Peyer's patch (tissue), 4 donors: Measurements from ENCODE around the gene SLC43A3.

Experiments
- POLR2A ChIP-seq, 2 donors: fragments of 450-650 bp; IDR thresholded peaks; one replicate each; pipeline ENCODE4 v1.5.1; 2017; ENCODE audit warnings: antibody characterized with exemption in 2 of 2, mild to moderate bottlenecking in 2 of 2, moderate library complexity in 2 of 2
- TF ChIP-seq, protein P1 (sequence below), 6 experiments: fragments of 450-650 bp in 4 of 6; fragments of 200-600 bp in 2 of 6; sonication (generic) in 1 of 6; IDR thresholded peaks; one replicate each; pipeline ENCODE4 v1.5.1; 2017 to 2019; ENCODE audit warnings: antibody characterized with exemption in 6 of 6, mild to moderate bottlenecking in 3 of 6, moderate library complexity in 1 of 6

DNA sequence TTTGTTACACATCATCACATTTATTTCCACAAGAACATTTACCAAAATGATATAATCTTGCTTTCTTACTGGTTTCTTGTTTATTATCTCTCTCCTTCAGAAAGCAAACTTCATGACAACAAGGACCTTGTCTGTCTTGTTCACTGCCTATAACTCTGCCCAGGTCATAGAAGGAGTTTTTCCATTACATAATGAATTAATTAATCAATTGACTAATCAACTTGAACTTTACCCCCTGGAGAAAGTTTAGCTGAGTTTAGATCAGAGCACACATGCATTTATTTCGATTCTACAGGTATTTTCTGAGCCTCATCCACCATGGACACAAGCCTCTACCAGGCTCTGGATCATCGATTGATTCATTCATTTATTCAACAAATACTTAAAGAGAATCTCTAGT lies 30.2 kb downstream of the SLC43A3 start:
- TF ChIP-seq, protein P1, sequence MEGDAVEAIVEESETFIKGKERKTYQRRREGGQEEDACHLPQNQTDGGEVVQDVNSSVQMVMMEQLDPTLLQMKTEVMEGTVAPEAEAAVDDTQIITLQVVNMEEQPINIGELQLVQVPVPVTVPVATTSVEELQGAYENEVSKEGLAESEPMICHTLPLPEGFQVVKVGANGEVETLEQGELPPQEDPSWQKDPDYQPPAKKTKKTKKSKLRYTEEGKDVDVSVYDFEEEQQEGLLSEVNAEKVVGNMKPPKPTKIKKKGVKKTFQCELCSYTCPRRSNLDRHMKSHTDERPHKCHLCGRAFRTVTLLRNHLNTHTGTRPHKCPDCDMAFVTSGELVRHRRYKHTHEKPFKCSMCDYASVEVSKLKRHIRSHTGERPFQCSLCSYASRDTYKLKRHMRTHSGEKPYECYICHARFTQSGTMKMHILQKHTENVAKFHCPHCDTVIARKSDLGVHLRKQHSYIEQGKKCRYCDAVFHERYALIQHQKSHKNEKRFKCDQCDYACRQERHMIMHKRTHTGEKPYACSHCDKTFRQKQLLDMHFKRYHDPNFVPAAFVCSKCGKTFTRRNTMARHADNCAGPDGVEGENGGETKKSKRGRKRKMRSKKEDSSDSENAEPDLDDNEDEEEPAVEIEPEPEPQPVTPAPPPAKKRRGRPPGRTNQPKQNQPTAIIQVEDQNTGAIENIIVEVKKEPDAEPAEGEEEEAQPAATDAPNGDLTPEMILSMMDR (IDR thresholded peaks at IDR 0.05) = no peak
- no peak for TF ChIP-seq POLR2A (IDR thresholded peaks at IDR 0.05)
